Astrocyte (in vitro differentiated cells and primary cell): ENCODE measurements around the gene PYGB.

Experiments used
- EZH2 ChIP-seq: IDR thresholded peaks from 2 replicates; pipeline ENCODE4 v1.6.1; 2012; ENCODE audit warnings: mild to moderate bottlenecking, low read length, inconsistent platforms; ENCODE audit not compliant: insufficient read depth
- TF ChIP-seq, protein P1 (sequence below): IDR thresholded peaks from 2 replicates; pipeline ENCODE4 v1.5.1; 2011; ENCODE audit warnings: low read depth, mild to moderate bottlenecking, inconsistent platforms, low read length, moderate library complexity; ENCODE audit not compliant: insufficient read depth

DNA sequence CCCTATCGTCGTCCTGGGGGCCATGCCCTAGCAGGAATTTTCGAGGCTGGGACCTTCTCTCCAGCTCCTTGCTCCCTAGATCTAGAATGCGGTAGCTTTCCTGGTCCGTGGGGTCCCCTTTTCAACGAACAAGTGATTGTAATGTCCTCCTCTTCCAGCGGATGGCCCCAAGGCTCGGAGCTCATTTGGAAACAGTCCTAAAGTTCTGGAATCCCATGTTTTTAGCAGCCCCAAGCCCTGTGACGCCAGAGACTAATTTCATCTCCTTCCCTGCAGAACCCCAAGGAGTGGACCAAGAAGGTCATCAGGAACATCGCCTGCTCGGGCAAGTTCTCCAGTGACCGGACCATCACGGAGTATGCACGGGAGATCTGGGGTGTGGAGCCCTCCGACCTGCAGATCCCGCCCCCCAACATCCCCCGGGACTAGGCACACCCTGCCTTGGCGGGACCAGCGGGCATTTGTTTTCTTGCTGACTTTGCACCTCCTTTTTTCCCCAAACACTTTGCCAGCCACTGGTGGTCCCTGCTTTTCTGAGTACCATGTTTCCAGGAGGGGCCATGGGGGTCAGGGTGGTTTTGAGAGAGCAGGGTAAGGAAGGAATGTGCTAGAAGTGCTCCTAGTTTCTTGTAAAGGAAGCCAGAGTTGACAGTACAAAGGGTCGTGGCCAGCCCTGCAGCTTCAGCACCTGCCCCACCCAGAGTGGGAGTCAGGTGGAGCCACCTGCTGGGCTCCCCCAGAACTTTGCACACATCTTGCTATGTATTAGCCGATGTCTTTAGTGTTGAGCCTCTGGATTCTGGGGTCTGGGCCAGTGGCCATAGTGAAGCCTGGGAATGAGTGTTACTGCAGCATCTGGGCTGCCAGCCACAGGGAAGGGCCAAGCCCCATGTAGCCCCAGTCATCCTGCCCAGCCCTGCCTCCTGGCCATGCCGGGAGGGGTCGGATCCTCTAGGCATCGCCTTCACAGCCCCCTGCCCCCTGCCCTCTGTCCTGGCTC, 48.5 kb downstream of the PYGB start:
- TF ChIP-seq, protein P1, sequence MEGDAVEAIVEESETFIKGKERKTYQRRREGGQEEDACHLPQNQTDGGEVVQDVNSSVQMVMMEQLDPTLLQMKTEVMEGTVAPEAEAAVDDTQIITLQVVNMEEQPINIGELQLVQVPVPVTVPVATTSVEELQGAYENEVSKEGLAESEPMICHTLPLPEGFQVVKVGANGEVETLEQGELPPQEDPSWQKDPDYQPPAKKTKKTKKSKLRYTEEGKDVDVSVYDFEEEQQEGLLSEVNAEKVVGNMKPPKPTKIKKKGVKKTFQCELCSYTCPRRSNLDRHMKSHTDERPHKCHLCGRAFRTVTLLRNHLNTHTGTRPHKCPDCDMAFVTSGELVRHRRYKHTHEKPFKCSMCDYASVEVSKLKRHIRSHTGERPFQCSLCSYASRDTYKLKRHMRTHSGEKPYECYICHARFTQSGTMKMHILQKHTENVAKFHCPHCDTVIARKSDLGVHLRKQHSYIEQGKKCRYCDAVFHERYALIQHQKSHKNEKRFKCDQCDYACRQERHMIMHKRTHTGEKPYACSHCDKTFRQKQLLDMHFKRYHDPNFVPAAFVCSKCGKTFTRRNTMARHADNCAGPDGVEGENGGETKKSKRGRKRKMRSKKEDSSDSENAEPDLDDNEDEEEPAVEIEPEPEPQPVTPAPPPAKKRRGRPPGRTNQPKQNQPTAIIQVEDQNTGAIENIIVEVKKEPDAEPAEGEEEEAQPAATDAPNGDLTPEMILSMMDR = peak; percentile 25
- TF ChIP-seq EZH2 = no peak
